Osteoblast (primary cell): ENCODE measurements around the gene MOBP. TPM values are rescaled to one million over a fixed set of nuclear protein-coding genes. Genes with fewer than 3 reads are reported as not detected.

ENCODE experiments used
- DNase-seq: peaks from one replicate; pipeline ENCODE4 v3.0.0; 2011; ENCODE audit warnings: low spot score, mixed read lengths; ENCODE audit not compliant: insufficient read length; ENCODE audit errors: missing footprints
- H2AFZ ChIP-seq: 2 replicates; pipeline ENCODE4 v1.6.0; 2011; ENCODE audit warnings: mild to moderate bottlenecking, low read length
- H3K27ac ChIP-seq: 2 replicates; pipeline ENCODE4 v1.5.1; 2011; ENCODE audit warnings: mild to moderate bottlenecking, low read depth, low read length, moderate library complexity
- H3K27me3 ChIP-seq: 2 replicates; pipeline ENCODE4 v1.6.0; 2012; ENCODE audit warnings: mild to moderate bottlenecking, control low read depth, inconsistent platforms, low read length, moderate library complexity; ENCODE audit not compliant: insufficient read depth
- H3K36me3 ChIP-seq: 2 replicates; pipeline ENCODE4 v1.5.1; 2011; ENCODE audit warnings: mild to moderate bottlenecking, low read length, control low read depth, moderate library complexity; ENCODE audit not compliant: insufficient read depth
- H3K4me1 ChIP-seq: 2 replicates; pipeline ENCODE4 v1.5.1; 2011; ENCODE audit warnings: mild to moderate bottlenecking, low read length, control low read depth, moderate library complexity; ENCODE audit not compliant: insufficient read depth
- H3K4me2 ChIP-seq: 2 replicates; pipeline ENCODE4 v1.6.0; 2011; ENCODE audit warnings: mild to moderate bottlenecking, low read length; ENCODE audit not compliant: insufficient read depth
- H3K4me3 ChIP-seq: fragments of 200-600 bp; sonication (generic); 3 replicates; pipeline ENCODE4 v1.5.1; 2012; ENCODE audit warnings: mild to moderate bottlenecking, low read length, inconsistent platforms; ENCODE audit not compliant: insufficient read depth
- H3K79me2 ChIP-seq: 2 replicates; pipeline ENCODE4 v1.6.0; 2012; ENCODE audit warnings: mild to moderate bottlenecking, low read length, control low read depth, inconsistent platforms; ENCODE audit not compliant: insufficient read depth
- H3K9me3 ChIP-seq: 2 replicates; pipeline ENCODE4 v1.5.1; 2011; ENCODE audit warnings: low read depth, low read length, control low read depth
- H4K20me1 ChIP-seq: 2 replicates; pipeline ENCODE4 v1.6.0; 2012; ENCODE audit warnings: mild to moderate bottlenecking, low read length, control low read depth; ENCODE audit not compliant: insufficient read depth
- CTCF ChIP-seq: IDR thresholded peaks from 2 replicates; pipeline ENCODE4 v1.5.1; 2011; ENCODE audit warnings: mild to moderate bottlenecking, low read depth, low read length, moderate library complexity; ENCODE audit errors: extremely low read depth
- total RNA-seq: library from RNA; depleted of rRNA; stranded (reverse); fragments of >200 nt; gene quantifications from 2 replicates; pipeline ENCODE4 v1.2.3, GENCODE V29; 2012

MOBP gene
- total RNA-seq, 1 donor, result not detected

- Histone ChIP-seq H3K4me3 (no peak overlapping the region), H3K9me3 (no peaks in the 10 kb centered on the region), H3K36me3 (no peaks in the 10 kb centered on the region), H3K27ac (no peak overlapping the region), H3K27me3 (no peaks in the 10 kb centered on the region), H3K4me2 (no peak overlapping the region), H4K20me1 (no peaks in the 10 kb centered on the region), H3K4me1 (peaks cover 8% of the 10 kb centered on the region), H2AFZ (peak overlapping the region; percentile 95), H3K79me2 (no peaks in the 10 kb centered on the region)
- peak; percentile 53 for DNase-seq
- no peak for TF ChIP-seq CTCF
Observed at GRCh38 chr3:39435006-39435748, 32.3 kb upstream of the MOBP start.

- no peak overlapping the region for H3K4me2 ChIP-seq
- H3K27me3 ChIP-seq, result no peaks in the 10 kb centered on the region
- H3K79me2 ChIP-seq, result no peaks in the 10 kb centered on the region
- no peak overlapping the region for H3K27ac ChIP-seq
- no peak for TF ChIP-seq CTCF
- no peak overlapping the region for H3K4me3 ChIP-seq
- no peak overlapping the region for H2AFZ ChIP-seq
- peaks cover 2% of the 10 kb centered on the region for H3K4me1 ChIP-seq
- no peaks in the 10 kb centered on the region for H3K36me3 ChIP-seq
- H3K9me3 ChIP-seq, result no peaks in the 10 kb centered on the region
- DNase-seq, result no peak
- no peaks in the 10 kb centered on the region for H4K20me1 ChIP-seq
Observed at GRCh38 chr3:39438880-39439279, 28.6 kb upstream of the MOBP start.

- H4K20me1 ChIP-seq, result no peaks in the 10 kb centered on the region
- no peak overlapping the region for H3K4me2 ChIP-seq
- no peak overlapping the region for H3K4me3 ChIP-seq
- no peak overlapping the region for H2AFZ ChIP-seq
- H3K79me2 ChIP-seq, result no peaks in the 10 kb centered on the region
- H3K4me1 ChIP-seq, result no peaks in the 10 kb centered on the region
- TF ChIP-seq CTCF, result no peak
- H3K27ac ChIP-seq, result no peak overlapping the region
- H3K27me3 ChIP-seq, result no peaks in the 10 kb centered on the region
- no peaks in the 10 kb centered on the region for H3K9me3 ChIP-seq
- no peak for DNase-seq
- no peaks in the 10 kb centered on the region for H3K36me3 ChIP-seq
Observed at GRCh38 chr3:39440316-39440715, 27.2 kb upstream of the MOBP start.

GRCh38 chr3:39443530-39443929 is 23.9 kb upstream of the MOBP start:
- H3K79me2 ChIP-seq, result no peaks in the 10 kb centered on the region
- H3K4me2 ChIP-seq, result no peak overlapping the region
- H3K4me3 ChIP-seq, result no peak overlapping the region
- DNase-seq, result no peak
- no peak overlapping the region for H3K27ac ChIP-seq
- no peak overlapping the region for H2AFZ ChIP-seq
- no peaks in the 10 kb centered on the region for H3K4me1 ChIP-seq
- TF ChIP-seq CTCF, result no peak
- H3K27me3 ChIP-seq, result no peaks in the 10 kb centered on the region
- H4K20me1 ChIP-seq, result no peaks in the 10 kb centered on the region
- H3K9me3 ChIP-seq, result no peaks in the 10 kb centered on the region
- no peaks in the 10 kb centered on the region for H3K36me3 ChIP-seq
